Measurements from ENCODE around the gene CAPN13.

The CAPN13 gene

DNA sequence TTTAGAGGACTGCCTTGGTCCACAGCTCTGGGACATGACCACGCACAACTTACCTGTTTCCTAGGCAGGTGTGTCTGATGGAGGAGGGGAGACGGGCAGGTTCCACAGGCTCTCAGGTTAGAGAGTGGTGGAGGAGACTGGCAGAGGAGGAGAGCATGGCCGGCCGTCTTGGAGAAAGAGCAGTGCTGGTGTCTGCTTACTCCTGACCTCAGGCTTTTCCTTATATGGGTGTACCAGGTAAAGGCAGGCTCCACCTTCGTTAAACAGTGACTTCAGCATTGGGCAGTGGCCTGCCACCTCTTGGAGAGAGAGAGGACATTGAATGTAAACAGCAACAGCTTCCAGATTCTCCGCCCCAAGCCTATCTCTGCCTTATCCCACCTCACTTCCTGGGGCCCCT lies at the start of gene CAPN13:
Gene CAPN13 (minus strand): TSS at position 198 of the 400 bp plus-strand sequence. CDS start 20,121 bp downstream, outside the sequence.
- DNase-seq = no peak

GRCh38 chr2:30847841-30848240 lies 40.6 kb upstream of the CAPN13 start:
- DNase-seq = no peak

GRCh38 chr2:30847329-30847728 lies 40.1 kb upstream of the CAPN13 start:
- no peak for DNase-seq

DNA sequence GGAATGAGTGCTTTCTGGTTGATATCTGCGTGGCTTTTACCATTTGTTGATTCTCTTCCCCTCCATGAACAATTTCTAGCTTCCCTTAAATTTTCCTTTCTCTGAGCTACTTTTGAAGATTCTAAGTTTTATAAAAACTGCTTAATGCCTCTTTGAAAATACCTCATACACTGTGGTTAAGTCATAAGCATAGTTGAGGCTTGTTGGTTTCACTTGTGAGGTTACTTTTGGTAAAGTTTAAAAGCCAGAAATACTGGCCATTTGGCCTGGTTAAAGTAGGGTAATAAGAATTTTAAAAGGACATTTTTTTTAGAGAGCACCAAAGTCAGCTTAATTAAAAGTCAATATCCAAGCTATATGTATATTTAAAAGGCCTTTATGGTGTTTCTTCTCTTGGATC lies 21.3 kb upstream of the CAPN13 start:
- DNase-seq = no peak

GRCh38 chr2:30826916-30827315 lies 19.7 kb upstream of the CAPN13 start:
- no peak for DNase-seq

DNA sequence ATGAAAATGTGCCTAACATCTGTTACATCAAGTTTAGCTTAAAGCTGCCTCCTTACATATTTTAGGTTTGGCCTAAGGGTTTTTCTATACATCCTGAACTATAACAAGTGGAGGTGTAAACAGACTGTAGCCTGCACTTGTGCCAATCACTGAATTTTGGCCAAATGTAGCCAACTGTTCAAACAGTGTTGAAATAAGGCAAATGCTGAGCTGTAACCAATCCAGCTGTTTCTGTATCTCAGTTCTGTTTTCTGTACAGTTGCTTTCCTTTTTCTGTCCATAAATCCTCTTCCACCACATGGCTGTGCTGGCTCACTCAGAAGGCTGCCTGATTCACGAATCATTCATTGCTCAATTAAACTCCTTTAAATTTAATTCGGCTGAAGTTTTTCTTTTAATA lies 19.2 kb upstream of the CAPN13 start:
- no peak for DNase-seq

GRCh38 chr2:30823452-30823851 lies 16.2 kb upstream of the CAPN13 start:
- DNase-seq = no peak

DNA sequence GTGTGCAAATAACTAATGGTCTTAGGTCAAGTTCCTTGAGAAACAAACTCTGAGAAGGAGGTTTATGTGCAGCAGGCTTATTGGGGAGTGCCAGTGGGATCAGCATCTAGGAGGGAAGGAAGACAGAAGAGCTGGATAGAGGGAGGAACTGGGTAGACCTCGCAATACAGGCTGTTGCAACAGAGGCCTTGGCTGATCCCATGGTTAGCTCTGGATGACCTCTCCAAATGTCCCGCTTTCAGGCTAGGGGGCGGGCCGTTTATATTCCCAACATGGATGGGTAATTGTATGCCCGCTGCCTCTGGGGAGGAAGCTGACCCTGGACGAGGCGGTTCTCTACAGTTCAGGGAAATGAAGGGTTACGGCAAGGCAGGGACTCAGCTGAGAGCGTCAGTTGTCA lies 14.7 kb upstream of the CAPN13 start:
- no peak for DNase-seq

DNA sequence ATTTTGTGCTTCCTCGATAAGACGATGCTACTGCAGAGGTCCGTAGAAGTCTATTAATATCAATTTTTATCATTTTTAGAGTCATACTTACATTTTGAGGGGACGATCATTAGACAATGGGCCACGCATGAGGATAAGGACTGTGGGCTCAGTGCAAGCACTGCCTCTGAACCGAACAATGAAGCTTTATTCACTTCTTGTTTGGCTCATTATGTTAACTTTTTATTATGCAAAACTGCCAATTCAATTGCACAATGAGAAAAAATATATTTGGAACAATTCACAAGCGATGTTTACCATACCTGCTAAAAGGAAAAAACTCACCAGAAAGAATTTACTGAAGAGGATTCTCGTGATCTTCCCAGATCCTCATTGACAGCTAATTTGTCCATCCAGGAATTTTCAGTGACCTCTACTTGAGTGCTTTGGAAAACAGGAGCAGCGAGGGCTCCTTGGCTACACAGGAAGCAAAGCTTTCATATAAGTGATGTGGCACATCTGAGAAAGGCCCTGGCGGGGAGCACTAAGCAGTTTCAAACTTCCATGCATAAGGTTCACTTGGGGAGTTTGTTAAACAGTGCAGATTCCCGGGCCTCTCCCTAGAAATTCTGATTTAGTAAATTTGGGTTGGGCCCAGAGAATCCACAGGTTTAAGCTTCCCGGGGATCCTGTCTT lies 13.3 kb upstream of the CAPN13 start:
- peak; percentile 9 for DNase-seq

DNA sequence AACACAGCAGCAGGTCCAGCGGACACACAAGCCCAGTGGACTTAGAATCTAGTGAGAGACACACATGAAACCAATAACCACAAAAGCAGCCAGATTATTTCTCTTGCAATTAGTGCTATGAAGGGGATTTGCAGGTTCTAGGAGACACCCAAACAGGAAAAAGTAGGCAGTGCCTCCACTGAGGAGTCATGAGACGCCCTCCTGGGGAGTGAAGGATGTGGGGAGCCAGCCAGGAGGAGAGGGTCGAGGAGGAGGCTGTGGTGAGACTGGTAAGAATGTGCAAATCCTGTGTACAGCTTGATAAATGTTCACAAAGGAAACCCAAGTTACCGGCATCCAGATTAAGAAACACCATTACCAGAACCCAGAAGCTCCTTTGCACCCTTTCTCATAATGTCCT lies 2.7 kb upstream of the CAPN13 start:
- no peak for DNase-seq

GRCh38 chr2:30808695-30809094 lies 1.4 kb upstream of the CAPN13 start:
- DNase-seq = no peak

- DNase-seq = no peak
Observed at GRCh38 chr2:30803281-30803680, 4.0 kb downstream of the CAPN13 start.

DNA sequence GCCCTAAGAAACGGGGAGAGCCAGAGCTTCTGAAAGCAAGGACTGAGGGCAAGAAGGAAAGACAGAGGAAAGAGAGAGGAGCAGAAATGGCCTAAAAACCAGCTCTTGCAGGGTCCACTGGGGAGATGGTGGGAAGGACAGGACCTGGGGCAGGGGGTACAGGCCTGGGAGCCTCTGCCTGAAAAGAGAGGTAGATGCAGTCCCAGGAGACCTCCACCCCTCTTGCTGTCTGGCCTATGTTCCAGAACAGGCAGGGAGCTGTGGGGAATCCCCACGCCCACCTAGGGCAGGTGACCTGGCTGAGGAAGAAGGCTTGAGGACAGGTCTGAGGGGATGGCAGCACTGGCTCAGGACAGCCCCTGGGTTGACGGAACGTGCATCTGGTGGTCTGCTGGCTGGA lies 4.6 kb downstream of the CAPN13 start:
- DNase-seq = no peak

DNA sequence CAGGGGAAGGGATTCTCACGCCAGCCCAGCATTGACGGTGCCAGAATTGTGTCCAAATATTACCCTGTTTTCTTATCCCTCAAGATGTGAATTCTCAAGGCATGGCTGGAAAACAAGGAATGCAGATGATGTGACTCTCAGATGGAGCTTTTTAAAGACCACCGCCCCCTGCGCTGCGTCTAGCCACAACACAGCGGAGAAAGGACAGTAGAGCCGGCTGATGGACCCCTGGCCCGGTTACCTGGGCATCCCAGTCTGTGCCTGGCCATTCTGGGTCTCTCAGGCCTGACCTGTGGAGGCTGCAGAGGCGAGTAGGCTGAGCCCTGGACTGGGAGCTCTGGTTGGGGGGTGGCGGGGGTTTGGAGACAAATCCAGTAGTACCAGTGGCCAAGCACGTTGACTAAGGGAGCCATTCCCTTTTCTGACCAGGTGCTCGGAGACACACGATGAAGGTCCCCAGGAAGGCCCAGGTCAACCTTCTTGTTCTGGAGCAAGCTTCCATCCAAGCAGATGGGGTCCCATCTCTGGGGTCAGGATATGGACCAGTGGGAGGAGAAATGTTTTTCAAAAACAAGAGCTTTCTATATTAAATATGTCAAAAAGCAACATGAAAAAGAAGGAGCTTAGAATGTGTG lies 5.3 kb downstream of the CAPN13 start:
- DNase-seq = no peak

DNA sequence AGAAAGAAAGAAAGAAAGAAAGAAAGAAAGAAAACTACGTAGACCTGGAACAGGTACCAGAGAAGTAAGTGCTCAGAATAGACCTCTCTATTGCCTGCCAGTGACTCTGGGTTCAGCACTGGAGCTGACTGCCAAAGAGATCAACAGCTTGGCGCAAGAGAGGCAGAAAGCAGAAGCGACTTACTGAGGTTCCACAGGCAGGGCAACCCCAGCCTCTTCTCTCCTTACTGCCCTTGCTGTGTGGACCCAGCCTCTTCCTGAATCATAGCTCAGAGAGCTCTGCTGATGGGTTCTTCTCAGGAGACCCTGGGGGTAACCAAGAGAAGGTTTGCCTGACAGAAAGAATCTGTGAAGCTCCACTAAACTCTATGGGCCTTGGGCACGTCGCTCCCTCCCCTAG lies 7.1 kb downstream of the CAPN13 start:
- DNase-seq = no peak

DNA sequence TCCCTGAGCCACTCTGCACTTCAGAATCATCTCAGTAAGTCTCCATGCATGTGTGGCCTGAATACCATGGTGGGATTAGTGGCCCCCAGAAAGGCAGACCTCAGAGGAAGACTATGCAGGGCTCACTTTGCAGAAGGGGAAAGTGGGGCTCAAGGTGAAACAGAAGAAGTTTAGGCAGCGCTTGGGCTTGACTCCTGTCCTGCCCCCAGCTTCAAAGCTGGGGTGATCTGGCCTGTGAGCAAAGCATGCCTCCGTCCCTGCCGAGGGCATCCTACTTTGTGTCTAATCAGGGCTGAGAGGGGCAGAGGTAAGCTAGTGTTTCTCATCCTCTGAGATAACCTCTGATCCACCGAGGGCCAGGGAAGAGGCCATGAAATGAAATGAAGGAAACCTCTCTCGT lies 7.9 kb downstream of the CAPN13 start:
- no peak for DNase-seq

DNA sequence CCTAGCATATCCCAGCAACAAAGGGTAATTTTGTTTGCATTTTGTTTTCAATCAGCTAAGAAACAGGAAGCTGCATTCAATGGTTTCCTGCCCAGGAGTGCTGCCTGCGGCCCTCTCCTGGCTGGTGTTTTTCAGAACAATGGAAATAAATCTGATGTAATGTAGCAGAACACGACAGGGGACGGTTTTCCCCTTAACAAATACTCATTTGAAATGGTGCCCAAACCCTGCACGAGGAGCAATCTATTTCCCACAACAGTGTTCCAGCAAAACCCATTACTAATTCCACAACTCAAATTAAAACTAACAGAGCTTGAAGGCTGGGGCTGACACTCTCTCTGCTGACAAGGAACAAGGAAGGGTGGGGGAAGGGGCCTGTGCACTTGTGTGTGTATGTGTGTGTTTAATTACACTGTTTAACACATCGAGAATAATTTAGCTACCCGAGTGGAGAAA lies 8.7 kb downstream of the CAPN13 start:
- DNase-seq = no peak

DNA sequence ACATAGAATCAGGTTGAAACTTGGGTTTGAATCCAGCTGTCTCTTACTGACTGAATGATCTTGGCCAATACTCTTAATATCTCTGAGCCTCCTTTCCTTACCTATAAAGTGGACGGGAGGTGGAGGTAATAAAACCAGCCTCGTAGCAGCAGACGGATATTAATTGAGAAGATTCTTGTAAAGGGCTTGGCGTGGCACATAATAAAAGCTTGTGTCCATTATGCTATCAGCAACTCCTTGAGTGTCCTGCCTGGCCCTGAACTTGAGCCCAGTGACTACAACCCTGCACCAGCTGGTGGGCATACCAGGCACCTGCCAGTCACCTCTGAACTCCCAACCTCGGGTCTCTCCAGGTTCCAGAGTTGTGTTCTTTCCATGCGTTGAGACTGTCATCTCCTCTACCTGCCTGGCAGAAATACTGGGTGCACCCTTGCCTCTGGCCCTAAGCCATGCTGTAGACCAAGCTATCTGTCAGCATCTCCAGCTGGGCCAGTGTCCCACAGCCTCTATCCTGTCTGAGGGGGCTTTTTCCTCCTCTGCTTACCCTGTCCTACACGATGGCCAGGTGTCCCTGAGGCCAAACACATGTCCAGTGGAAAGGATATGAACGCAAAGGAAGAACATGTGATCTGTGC lies 9.7 kb downstream of the CAPN13 start:
- no peak for DNase-seq

GRCh38 chr2:30796699-30797098 lies 10.5 kb downstream of the CAPN13 start:
- DNase-seq = no peak

GRCh38 chr2:30792521-30792920 lies 14.7 kb downstream of the CAPN13 start:
- DNase-seq = no peak

GRCh38 chr2:30790879-30791278 lies 16.4 kb downstream of the CAPN13 start:
- DNase-seq = no peak

DNA sequence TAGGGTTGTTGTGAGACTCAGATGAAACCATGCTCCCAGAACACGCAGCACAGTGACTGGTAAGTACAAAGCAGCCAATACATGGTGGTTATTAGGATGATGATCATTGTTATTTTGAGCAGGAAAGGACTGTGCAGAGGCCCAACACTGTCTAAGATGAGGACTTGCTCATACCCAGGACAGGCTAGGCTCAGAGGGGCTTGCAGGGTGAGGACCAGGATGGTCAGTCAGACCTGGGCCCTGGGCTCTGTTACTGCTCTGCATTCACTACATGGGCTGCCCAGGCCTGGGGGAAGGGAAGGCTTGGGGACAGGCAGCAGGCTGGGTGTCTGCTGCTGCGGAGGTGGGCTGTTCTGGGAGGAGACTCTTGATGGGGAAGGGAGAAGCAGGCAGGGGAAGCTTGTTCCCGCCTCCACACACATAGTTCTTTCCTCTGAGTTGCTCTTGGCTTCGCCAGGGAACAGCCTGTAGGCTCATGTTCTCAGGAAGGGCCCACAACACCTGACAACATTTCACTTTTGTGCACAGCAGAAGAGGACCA lies 17.5 kb downstream of the CAPN13 start:
- DNase-seq = no peak

- no peak for DNase-seq
Observed at GRCh38 chr2:30786923-30787685, 20.1 kb downstream of the CAPN13 start.
